Esophagus (tissue), 2 donors: Measurements from ENCODE around the gene CERS6. TPM values are rescaled to one million over a fixed set of nuclear protein-coding genes. Genes with fewer than 3 reads are reported as not detected.

Source experiments
- H3K27ac ChIP-seq, 2 donors: one replicate each; pipeline ENCODE4 v1.5.1; 2013; ENCODE audit warnings: low read depth in 2 of 2, mild to moderate bottlenecking in 2 of 2, inconsistent platforms in 1 of 2, low read length in 1 of 2, moderate library complexity in 1 of 2
- H3K27me3 ChIP-seq, 2 donors: one replicate each; pipeline ENCODE4 v1.6.1; 2013; ENCODE audit warnings: low read length in 2 of 2, control low read depth in 1 of 2, mild to moderate bottlenecking in 1 of 2; ENCODE audit not compliant: insufficient read depth in 2 of 2, control insufficient read depth in 1 of 2
- H3K36me3 ChIP-seq, 2 donors: one replicate each; pipeline ENCODE4 v1.6.1; 2013; ENCODE audit warnings: low read length in 1 of 2; ENCODE audit not compliant: control insufficient read depth in 2 of 2, insufficient read depth in 2 of 2
- H3K4me1 ChIP-seq, 2 donors: one replicate each; pipeline ENCODE4 v1.6.1; 2013; ENCODE audit warnings: low read length in 1 of 2; ENCODE audit not compliant: control insufficient read depth in 2 of 2, insufficient read depth in 2 of 2
- H3K4me3 ChIP-seq, 2 donors: one replicate each; pipeline ENCODE4 v1.5.1; 2013; ENCODE audit warnings: low read length in 2 of 2, mild to moderate bottlenecking in 2 of 2, low read depth in 1 of 2, moderate library complexity in 1 of 2
- H3K9me3 ChIP-seq, 2 donors: one replicate each; pipeline ENCODE4 v1.6.1; 2013; ENCODE audit warnings: mild to moderate bottlenecking in 2 of 2, low read depth in 1 of 2, low read length in 1 of 2, moderate library complexity in 1 of 2; ENCODE audit not compliant: control insufficient read depth in 2 of 2, insufficient read depth in 1 of 2
- WGBS, 2 donors: extraction: QIAGEN DNeasy Blood & Tissue Kit; methylation state at CpG; one replicate each; pipeline ENCODE4 v1.1.7; 2013; 5-methylcytosine and 5-hydroxymethylcytosine counted together
- polyA plus RNA-seq, 2 donors: library from polyadenylated mRNA; stranded (reverse); fragments of 200-250 nt; gene quantifications; one replicate each; pipeline ENCODE4 v1.2.3, GENCODE V29; 2013
- donor health status: healthy with polysubstance abuse.
- donor health status: Bipolar disorder and iron deficiency.

CERS6 gene
- polyA plus RNA-seq, 2 donors, result 4.2 to 7.6 TPM

DNA sequence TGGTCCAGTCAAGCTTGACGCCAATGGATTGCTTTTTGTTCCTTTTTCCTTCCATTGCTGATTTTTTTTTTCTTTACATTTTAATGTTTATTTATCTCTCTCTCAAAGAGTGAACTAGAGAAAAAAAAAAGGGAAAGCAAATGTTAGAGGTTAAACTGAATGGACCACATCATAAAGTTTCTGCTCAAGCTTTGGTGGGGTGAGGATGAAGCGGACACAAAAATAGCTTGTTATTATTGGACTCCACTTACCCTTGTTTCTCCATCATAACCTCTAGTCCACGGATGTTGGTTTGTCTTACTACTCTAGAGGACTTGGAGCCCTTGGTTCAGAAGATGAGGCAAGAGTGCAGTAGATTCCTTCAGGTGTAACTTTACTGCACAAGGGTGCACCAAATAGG is 27.6 kb upstream of the CERS6 start:
- Histone ChIP-seq H3K4me3 (no peak overlapping the region), H3K36me3 (no peaks in the 10 kb centered on the region), H3K27ac (no peak overlapping the region), H3K27me3 (no peaks in the 10 kb centered on the region), H3K9me3 (peaks cover 0 to 2% of the 10 kb centered on the region in 2 donors), H3K4me1 (no peaks in the 10 kb centered on the region)
- WGBS, 2 donors, result 90 to 94% methylated on average over 3 of the region's 3 CpGs

DNA sequence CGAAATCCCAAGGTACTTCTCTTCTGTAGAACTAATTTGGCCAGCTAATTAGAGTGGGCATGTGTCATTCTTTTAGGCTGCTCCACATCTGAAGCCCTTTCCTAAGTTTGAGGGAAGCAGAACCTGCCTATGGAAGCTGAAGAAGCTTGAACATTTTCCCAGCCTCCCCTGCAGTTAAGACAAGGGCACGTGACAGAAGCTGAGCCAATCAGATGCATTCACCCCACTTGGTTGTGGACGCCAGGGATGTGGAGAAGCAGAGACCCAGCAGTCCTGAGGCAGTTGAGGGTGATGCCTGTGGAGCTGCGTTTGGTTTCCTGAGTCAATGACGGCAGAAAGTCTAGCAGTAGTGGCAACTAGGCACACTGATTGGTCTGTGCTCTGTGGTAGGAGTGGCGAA is 26.1 kb upstream of the CERS6 start:
- Histone ChIP-seq H3K4me3 (no peak overlapping the region), H3K36me3 (no peaks in the 10 kb centered on the region), H3K27me3 (no peaks in the 10 kb centered on the region), H3K4me1 (no peaks in the 10 kb centered on the region), H3K9me3 (peaks cover 0 to 2% of the 10 kb centered on the region in 2 donors), H3K27ac (no peak overlapping the region)
- WGBS, 2 donors, result 90 to 91% methylated on average over 6 of the region's 6 CpGs

DNA sequence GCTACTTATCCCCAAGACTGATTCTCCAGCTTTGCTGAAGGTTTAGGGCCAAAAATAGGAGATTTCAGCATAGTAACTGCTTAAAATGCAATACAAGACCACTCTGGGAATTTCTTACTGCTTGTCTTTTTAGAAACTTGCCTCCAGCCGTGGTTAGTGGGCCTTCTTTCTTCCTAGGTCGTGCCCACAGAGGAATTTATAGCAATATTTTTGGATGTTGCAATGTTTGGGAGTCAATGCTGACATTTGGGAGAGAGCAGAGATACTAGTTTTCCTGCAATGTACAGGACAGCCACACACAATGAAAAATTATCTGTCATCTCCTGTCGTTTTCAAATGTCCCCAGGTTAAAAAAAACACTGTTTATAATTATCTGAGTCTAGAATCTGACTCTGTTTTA is 25.6 kb upstream of the CERS6 start:
- Histone ChIP-seq H3K36me3 (no peaks in the 10 kb centered on the region), H3K4me1 (no peaks in the 10 kb centered on the region), H3K27ac (no peak overlapping the region), H3K9me3 (peaks cover 0 to 2% of the 10 kb centered on the region in 2 donors), H3K27me3 (no peaks in the 10 kb centered on the region), H3K4me3 (no peak overlapping the region)
- WGBS, 2 donors, result 57 to 65% methylated on average over 3 of the region's 3 CpGs

DNA sequence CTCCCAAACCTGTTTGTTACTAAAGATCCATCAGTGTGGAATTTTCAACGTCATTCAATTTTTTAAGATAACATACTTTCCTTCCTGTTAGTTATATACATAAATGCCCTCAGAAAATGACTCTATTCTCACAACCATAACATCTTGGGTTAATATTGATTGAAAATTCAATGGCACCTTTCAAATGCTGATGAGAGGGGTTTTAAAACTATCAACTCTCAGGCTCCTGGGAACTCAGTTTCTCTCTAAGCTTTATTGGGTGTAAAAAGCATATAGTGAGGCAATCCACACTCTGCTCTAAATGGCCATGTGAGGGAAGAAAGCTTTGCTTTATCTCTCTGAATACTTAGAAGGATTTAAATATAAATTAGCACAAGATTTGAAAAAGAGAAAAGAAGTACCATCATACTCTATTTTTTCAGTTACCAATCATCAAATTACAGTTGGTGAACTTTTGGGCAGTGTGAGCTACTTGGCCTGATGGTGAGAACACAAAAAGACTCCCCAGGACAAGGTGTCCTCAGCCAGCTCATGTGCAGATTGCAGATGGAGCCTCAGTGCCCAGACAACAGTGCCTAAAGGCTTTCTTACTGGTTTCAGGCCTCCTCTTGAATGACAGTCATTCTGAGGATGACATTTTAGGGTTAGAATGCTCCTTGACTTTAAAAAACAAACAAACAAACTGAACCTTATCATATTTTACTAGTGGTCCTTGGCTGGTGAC is 24.6 kb upstream of the CERS6 start:
- H3K36me3 ChIP-seq, result no peaks in the 10 kb centered on the region
- WGBS, 2 donors, result 82 to 88% methylated on average over 1 of the region's 1 CpG
- no peaks in the 10 kb centered on the region for H3K27me3 ChIP-seq
- peaks cover 0 to 2% of the 10 kb centered on the region in 2 donors for H3K9me3 ChIP-seq
- H3K4me3 ChIP-seq, result no peak overlapping the region
- H3K27ac ChIP-seq, result no peak overlapping the region
- no peaks in the 10 kb centered on the region for H3K4me1 ChIP-seq

DNA sequence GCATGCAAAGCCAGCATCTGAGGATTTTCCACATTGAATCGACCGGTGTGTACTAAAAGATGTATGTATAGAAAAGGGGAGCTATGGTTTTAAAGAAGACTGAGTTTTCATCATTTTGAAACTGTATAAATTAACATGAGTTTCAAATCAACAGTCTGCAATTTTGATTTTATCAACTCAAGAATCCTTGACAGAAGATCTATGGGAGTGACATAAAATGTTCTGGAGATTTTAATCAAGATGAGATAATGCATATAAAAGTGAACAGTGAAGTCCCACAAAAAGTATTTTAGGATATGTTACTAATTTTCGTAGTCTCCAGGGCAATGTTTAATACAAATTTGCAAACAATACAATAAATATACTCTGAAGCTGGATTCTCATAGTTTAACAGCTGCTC is 24.0 kb upstream of the CERS6 start:
- Histone ChIP-seq H3K36me3 (no peaks in the 10 kb centered on the region), H3K4me3 (no peak overlapping the region)
- WGBS, 2 donors, result 87% methylated on average over 3 of the region's 3 CpGs

DNA sequence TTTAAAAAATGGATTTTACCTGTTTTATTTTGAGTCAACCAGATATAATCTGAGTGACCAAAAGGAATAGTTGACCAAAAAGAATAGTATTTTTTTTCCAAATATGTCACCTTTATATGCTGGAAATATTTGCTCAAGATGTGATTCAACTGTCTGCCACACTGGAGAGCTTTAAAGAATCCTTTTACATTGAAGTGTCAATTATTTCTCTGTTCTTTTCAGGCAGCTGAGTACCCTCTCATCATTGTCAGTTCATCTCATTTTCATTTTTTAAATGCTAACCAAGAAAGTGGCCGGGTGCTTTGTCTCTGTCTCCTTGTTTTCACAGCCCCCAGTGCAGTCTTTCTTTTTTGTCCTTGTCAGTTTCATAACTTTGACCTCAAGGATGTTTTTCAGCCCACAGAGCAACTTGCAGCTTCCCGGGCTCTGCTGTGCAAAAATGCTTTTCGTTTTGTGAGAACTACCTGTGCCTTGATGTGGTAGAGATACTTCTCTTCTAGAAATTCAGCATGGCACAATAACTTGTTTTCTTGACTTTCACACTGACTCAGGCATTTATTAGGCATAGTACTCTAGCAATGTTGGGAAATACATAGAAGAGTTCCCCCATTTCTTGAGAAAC is 23.4 kb upstream of the CERS6 start:
- Histone ChIP-seq H3K36me3 (no peaks in the 10 kb centered on the region), H3K9me3 (peaks cover 0 to 2% of the 10 kb centered on the region in 2 donors), H3K4me1 (no peaks in the 10 kb centered on the region), H3K4me3 (no peak overlapping the region), H3K27ac (no peak overlapping the region), H3K27me3 (no peaks in the 10 kb centered on the region)
- WGBS, 2 donors, result 66 to 69% methylated on average over 3 of the region's 3 CpGs

More for the DNA sequence above, 24.0 kb upstream of the CERS6 start:
- Histone ChIP-seq H3K9me3 (peaks cover 0 to 2% of the 10 kb centered on the region in 2 donors), H3K27me3 (no peaks in the 10 kb centered on the region), H3K4me1 (no peaks in the 10 kb centered on the region), H3K27ac (no peak overlapping the region)

DNA sequence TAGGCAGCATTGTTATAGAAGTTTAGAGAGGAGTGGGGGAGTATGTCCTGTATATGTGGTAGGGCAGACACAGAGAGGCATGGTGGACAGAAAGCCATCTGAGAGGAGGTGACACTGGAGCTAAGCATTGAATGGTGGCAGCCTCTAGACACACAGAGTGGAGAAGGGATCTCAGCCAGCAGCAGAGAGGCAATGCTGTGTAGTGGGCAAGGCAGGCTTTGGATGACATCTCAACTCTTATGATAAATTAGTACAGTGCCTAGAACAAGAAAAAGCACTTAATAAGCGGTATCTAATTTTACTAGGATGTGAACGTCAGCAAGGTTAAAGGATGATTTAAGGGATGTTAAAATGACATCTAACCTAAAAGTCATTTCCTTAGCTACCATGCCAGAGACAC is 22.5 kb upstream of the CERS6 start:
- Histone ChIP-seq H3K27me3 (no peaks in the 10 kb centered on the region), H3K4me1 (no peaks in the 10 kb centered on the region), H3K9me3 (peaks cover 0 to 2% of the 10 kb centered on the region in 2 donors), H3K36me3 (no peaks in the 10 kb centered on the region), H3K27ac (no peak overlapping the region), H3K4me3 (no peak overlapping the region)
- WGBS, 2 donors, result 71 to 72% methylated on average over 2 of the region's 2 CpGs

DNA sequence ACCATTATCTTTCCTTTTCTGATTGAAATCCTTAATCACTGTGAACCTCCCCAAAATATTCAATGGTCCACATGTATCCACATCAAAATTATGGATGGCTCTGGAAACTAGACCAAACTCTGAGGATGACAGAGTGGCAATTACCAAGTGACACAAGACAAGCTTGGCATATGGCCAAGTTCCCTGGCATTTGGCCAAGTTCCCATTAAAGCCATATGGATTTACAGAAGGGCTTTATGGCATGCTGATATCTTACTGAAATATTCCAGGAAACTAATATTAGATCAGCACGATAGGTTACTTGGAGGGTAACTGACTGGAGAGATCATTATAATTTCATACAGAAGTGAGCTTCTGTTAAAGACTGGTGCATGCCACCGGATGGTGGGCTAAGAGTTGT is 21.9 kb upstream of the CERS6 start:
- no peaks in the 10 kb centered on the region for H3K27me3 ChIP-seq
- no peak overlapping the region for H3K4me3 ChIP-seq
- H3K9me3 ChIP-seq, result peaks cover 0 to 2% of the 10 kb centered on the region in 2 donors
- no peaks in the 10 kb centered on the region for H3K4me1 ChIP-seq
- no peak overlapping the region for H3K27ac ChIP-seq
- WGBS, 2 donors, result 64 to 65% methylated on average over 2 of the region's 2 CpGs
- no peaks in the 10 kb centered on the region for H3K36me3 ChIP-seq

DNA sequence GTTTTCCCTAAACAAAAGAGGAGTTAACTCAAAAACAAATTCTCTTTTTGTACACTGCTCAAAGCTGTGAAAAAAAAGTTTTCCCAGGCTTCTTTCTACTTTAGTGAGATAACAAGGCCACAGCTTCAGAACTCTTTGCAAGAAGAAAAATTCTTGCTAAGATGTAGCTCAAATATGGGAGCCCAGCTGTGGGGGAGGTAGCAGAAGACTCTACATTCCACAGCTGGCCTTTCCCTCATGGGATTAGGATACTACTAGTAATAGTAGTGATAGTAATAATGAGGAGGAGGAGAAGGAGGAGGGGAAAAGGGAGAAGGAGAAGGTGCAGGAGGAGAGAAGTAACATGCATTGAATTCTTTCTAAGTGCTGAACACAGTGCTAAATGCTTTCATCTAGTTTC is 19.2 kb upstream of the CERS6 start:
- Histone ChIP-seq H3K36me3 (no peaks in the 10 kb centered on the region), H3K4me3 (no peak overlapping the region), H3K27me3 (no peaks in the 10 kb centered on the region), H3K27ac (no peak overlapping the region), H3K9me3 (no peaks in the 10 kb centered on the region), H3K4me1 (no peaks in the 10 kb centered on the region)

DNA sequence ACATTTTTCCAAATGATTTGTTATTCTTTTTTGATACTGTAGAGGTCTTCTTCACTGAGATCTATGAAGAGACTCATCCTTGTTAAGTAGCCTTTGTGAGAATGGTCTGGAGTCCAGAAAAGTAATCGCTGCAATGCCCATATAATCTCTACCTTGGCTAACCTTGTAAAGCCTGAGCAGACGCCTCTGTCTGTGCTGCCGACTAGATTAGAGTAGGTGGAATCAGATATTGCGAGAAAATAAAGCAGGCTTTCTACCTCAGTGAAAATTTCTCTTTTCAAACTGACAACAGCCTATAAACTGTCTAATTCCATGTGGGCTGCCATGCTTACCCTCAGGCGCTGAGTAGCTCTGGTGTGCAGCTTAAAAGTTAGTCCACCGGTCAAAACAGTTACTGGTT is 17.5 kb upstream of the CERS6 start:
- no peaks in the 10 kb centered on the region for H3K27me3 ChIP-seq
- H3K27ac ChIP-seq, result no peak overlapping the region
- H3K36me3 ChIP-seq, result no peaks in the 10 kb centered on the region
- H3K4me3 ChIP-seq, result no peak overlapping the region
- H3K9me3 ChIP-seq, result no peaks in the 10 kb centered on the region
- H3K4me1 ChIP-seq, result no peaks in the 10 kb centered on the region
- WGBS, 2 donors, result 95 to 96% methylated on average over 6 of the region's 6 CpGs
